H7 (cell line): ENCODE data around the gene ERBB4. TPM values are rescaled to one million over a fixed set of nuclear protein-coding genes. Genes with fewer than 3 reads are reported as not detected.
A peak's percentile ranks its signal among the peaks of the same experiment; 100 is the strongest.

ENCODE experiments used
- DNase-seq: peaks from one replicate; pipeline ENCODE4 v3.0.0; 2012
- H3K27me3 ChIP-seq: 2 replicates; pipeline ENCODE4 v1.6.0; 2011; ENCODE audit warnings: mild to moderate bottlenecking, low read length; ENCODE audit not compliant: control insufficient read depth, insufficient read depth
- H3K36me3 ChIP-seq: replicated peaks from 2 replicates; pipeline ENCODE4 v1.5.1; 2011; ENCODE audit warnings: low read length; ENCODE audit not compliant: control insufficient read depth, insufficient read depth
- H3K4me3 ChIP-seq: 2 replicates; pipeline ENCODE4 v1.5.1; 2011; ENCODE audit warnings: low read depth, mild to moderate bottlenecking, control low read depth, low read length, moderate library complexity; ENCODE audit not compliant: insufficient read depth
- total RNA-seq: library from RNA; depleted of rRNA; stranded (reverse); fragments of >200 nt; shearing (Covaris generic); gene quantifications from 2 replicates; pipeline ENCODE4 v1.2.3, GENCODE V29; 2014

The ERBB4 gene
- total RNA-seq, 1 experiment from 2014 or later = 5.7 TPM

GRCh38 chr2:211877061-211877460, 661.5 kb downstream of the ERBB4 start:
- no peak overlapping the region for H3K4me3 ChIP-seq
- no peak for DNase-seq
- H3K27me3 ChIP-seq = no peaks in the 10 kb centered on the region
- no peaks in the 10 kb centered on the region for H3K36me3 ChIP-seq

DNA sequence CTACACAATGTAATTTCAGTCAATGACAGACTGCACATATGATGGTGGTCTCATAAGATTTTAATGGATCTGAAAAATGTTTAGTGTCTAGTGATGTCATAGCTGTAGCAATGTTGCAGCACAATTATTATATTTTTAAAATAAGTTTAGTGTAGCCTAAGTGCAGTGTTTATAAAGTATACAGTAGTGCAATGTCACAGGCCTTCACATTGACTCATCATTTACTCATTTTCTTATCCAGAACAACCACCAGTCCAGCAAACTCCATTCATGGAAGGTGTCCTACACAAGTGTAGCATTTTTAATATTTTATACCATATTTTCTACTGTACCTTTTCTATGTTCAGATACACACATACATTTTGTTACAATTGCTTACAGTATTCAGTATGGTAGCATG, 663.1 kb downstream of the ERBB4 start:
- no peak overlapping the region for H3K4me3 ChIP-seq
- H3K36me3 ChIP-seq = no peaks in the 10 kb centered on the region
- DNase-seq = no peak
- H3K27me3 ChIP-seq = no peaks in the 10 kb centered on the region

- no peak for DNase-seq
- Histone ChIP-seq H3K4me3 (no peak overlapping the region), H3K36me3 (no peaks in the 10 kb centered on the region), H3K27me3 (no peaks in the 10 kb centered on the region)
Measured at GRCh38 chr2:211868996-211869533, 669.5 kb downstream of the ERBB4 start.

DNA sequence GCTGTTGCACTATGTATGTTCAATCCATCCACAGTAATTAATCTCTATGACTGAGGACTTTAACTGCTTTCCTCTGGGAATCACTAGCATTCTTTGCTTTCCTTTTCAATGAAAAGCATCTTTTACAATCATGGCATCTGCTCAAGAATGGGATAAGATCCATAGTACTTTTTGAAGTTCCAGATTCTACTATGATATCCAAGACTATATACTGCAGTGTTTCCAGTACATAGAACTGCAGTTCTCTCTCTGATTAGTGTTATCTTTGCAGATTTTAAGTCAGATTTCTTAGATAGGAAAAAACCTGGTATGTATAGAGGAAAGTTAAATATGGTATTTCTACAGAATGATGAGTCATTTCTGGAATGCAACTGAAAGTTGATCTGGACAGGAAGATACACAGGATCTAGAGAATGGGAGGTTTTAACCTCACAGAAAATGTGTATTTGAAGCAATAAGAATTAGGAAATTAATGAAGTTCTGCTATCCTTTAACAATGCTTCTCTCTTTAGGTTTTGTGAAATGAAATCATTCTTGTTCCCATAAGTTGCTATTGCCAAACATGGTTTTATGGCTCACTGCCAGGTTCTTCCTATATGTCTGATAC, 670.7 kb downstream of the ERBB4 start:
- Histone ChIP-seq H3K4me3 (no peak overlapping the region), H3K27me3 (no peaks in the 10 kb centered on the region), H3K36me3 (no peaks in the 10 kb centered on the region)
- no peak for DNase-seq

- no peaks in the 10 kb centered on the region for H3K27me3 ChIP-seq
- no peak for DNase-seq
- H3K4me3 ChIP-seq = no peak overlapping the region
- no peaks in the 10 kb centered on the region for H3K36me3 ChIP-seq
Measured at GRCh38 chr2:211864328-211864727, 674.3 kb downstream of the ERBB4 start.

GRCh38 chr2:211860224-211860623, 678.4 kb downstream of the ERBB4 start:
- Histone ChIP-seq H3K27me3 (no peaks in the 10 kb centered on the region), H3K4me3 (no peak overlapping the region), H3K36me3 (no peaks in the 10 kb centered on the region)
- no peak for DNase-seq

DNA sequence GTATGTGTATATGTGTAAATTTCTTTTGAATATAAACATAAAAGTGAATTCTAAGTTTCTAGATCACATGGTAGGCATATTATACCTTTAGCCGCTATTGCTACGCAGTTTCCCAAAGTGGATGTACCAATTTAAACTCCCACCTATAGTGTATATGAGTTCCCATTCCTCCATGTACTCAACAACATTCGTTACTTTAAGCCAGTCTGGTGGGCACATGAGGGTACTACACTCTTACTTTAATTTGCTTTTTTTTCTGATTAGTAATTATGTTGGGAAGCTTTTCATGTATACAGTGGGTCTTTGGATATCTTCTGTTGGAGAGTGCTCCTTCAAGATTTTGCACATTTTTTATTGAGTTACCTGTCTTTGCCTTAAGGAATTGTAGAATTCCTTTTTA, 683.8 kb downstream of the ERBB4 start:
- no peaks in the 10 kb centered on the region for H3K27me3 ChIP-seq
- H3K4me3 ChIP-seq = no peak overlapping the region
- H3K36me3 ChIP-seq = no peaks in the 10 kb centered on the region
- DNase-seq = peak; percentile 1

DNA sequence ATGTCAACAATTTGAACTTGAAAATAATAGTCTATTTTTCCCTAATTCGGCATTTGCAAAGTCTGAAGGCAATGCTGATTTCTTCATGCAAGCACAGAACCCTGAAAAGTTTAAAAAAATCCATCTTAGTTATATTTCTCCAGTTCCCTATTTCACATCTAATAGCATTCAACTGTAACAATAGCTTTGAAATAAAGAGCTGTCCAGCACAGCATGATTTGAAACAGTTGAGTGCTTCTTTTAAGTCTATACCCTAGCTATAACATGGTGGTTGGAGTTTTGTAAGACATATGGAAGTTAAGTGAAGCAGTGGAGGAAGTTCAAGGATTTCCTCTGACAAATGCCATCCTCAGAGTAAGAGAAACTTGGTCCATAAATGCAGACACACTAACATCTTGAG, 691.9 kb downstream of the ERBB4 start:
- Histone ChIP-seq H3K4me3 (no peak overlapping the region), H3K36me3 (no peaks in the 10 kb centered on the region), H3K27me3 (no peaks in the 10 kb centered on the region)
- DNase-seq = no peak

- Histone ChIP-seq H3K4me3 (no peak overlapping the region), H3K27me3 (no peaks in the 10 kb centered on the region), H3K36me3 (no peaks in the 10 kb centered on the region)
- DNase-seq = no peak
Measured at GRCh38 chr2:211846036-211846400, 692.6 kb downstream of the ERBB4 start.

- DNase-seq = no peak
- Histone ChIP-seq H3K27me3 (no peaks in the 10 kb centered on the region), H3K36me3 (no peaks in the 10 kb centered on the region), H3K4me3 (no peak overlapping the region)
Measured at GRCh38 chr2:211845338-211846035, 693.1 kb downstream of the ERBB4 start.

DNA sequence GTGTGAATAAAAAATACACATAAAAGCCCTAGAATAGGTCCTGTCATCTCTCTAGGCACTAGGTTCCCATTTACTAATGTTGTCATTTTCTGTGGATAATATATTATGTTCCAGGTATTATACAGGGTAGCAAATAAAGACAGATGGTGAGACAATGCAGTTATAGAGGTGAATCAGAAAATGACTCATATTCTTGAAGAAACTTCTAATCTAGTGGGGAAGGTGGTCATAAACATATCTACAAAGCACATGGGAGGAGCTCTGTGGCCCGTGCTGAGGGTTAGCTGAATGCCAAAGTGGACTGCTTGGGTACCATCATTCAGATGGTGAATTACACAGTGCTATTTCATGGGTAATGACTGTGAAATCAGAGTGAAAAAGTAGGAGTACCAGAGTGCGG, 700.9 kb downstream of the ERBB4 start:
- no peak for DNase-seq
- Histone ChIP-seq H3K27me3 (no peaks in the 10 kb centered on the region), H3K4me3 (no peak overlapping the region), H3K36me3 (no peaks in the 10 kb centered on the region)

GRCh38 chr2:211837206-211837605, 701.4 kb downstream of the ERBB4 start:
- Histone ChIP-seq H3K36me3 (no peaks in the 10 kb centered on the region), H3K4me3 (no peak overlapping the region), H3K27me3 (no peaks in the 10 kb centered on the region)
- no peak for DNase-seq

DNA sequence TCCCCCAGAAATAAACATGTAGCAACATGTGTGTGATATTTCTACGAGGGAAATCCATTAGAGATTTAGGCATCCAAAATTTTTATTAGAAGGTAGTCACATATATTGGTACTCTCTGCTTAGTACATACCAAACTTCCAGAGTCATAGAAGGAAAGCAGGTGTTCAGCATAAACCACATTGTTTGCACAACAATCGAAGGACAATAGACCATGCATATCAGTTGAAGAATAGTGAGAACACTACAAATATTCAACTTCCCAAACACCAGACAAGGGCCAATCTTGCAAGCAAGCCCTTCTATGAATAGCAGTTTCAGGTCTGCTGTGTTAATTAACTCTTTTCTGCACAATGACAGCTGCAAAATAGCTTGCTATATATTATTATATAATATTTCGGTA, 702.2 kb downstream of the ERBB4 start:
- no peaks in the 10 kb centered on the region for H3K36me3 ChIP-seq
- no peak overlapping the region for H3K4me3 ChIP-seq
- no peaks in the 10 kb centered on the region for H3K27me3 ChIP-seq
- DNase-seq = no peak

DNA sequence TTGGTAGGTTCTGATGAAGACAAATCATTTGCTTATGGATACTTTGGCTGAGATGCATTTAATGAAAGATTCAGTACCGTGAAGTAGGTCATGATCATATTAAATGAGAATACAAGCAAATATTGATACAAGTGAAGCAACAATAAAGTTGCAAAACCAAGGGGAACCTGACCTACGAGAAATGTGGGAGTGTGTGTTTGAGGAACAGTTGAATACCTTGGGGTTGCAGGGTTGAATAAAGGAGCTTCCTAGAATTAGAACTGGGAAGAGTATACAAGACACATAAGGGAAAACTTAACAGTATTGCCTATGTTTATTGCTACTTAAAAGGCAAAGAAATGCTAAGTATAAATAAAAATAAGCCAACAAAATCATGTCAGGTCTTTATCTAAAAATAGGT, 702.9 kb downstream of the ERBB4 start:
- no peak for DNase-seq

DNA sequence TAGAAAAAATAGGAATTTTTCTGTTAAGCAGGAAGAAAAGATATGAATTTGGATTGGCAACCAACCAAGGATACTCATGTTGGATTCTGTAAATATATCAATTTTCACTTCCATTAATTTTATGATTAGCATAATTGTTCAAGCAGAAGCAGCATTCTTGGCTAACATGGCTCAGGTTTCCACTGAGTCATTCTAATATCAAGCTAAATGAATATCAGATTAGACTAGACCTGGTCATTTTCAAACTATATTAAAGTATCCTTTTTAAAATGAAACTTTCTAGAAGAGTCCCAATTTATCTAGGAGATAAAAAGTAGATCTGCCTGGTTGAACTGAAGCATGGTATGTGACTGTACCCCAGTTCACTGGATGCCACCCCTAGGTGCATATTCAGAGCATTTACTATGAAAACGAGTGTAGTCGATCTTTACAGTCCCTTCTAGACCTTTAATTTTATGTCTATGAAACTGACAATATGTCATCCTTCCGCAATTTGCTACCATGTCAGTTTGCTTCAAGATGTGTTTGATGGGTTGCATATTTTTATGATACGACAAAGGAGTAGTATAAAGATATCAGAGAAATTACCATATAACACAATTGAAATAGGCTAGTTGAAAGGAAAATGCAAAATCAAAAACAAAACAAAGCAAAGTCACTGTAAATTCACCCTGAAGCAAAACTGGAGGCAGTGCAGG, 704.9 kb downstream of the ERBB4 start:
- Histone ChIP-seq H3K36me3 (no peaks in the 10 kb centered on the region), H3K4me3 (no peak overlapping the region)
- no peak for DNase-seq

More for the DNA sequence above, 702.9 kb downstream of the ERBB4 start:
- H3K4me3 ChIP-seq = no peak overlapping the region
- H3K27me3 ChIP-seq = no peaks in the 10 kb centered on the region
- no peaks in the 10 kb centered on the region for H3K36me3 ChIP-seq

More for the DNA sequence above, 704.9 kb downstream of the ERBB4 start:
- no peaks in the 10 kb centered on the region for H3K27me3 ChIP-seq
